Esophagus squamous epithelium (tissue), 4 donors: Measurements from ENCODE around the gene ZNF175.

Experiments used
- CTCF ChIP-seq, 6 experiments: fragments of 450-650 bp in 4 of 6; fragments of 200-600 bp in 2 of 6; sonication (generic) in 2 of 6; IDR thresholded peaks; one replicate each; pipeline ENCODE4 v1.5.1; 2016 to 2019; ENCODE audit warnings: antibody characterized with exemption in 6 of 6, mild to moderate bottlenecking in 4 of 6, moderate library complexity in 4 of 6
- POLR2A ChIP-seq, 4 donors: fragments of 450-650 bp; IDR thresholded peaks; one replicate each; pipeline ENCODE4 v1.6.1; 2017; ENCODE audit warnings: antibody characterized with exemption in 4 of 4, mild to moderate bottlenecking in 4 of 4, moderate library complexity in 3 of 4

GRCh38 chr19:51521781-51522180, 49.3 kb upstream of the ZNF175 start:
- TF ChIP-seq CTCF (IDR thresholded peaks at IDR 0.05) (no peak), POLR2A (IDR thresholded peaks at IDR 0.05) (no peak)
